GM18499 (cell line): ENCODE results near the gene SENP2.
A peak's percentile ranks its signal among the peaks of the same experiment; 100 is the strongest.
"Not testable (repeated sequence)": the region's sequence is repeated elsewhere in the genome, so short reads cannot be mapped to it uniquely, and the experiment has no call there.

Source experiments
- ATAC-seq: cut with Tn5 transposase; IDR thresholded peaks from one replicate; pipeline ENCODE4 v1.9.1; 2021; ENCODE audit warnings: moderate number of reproducible peaks; ENCODE audit not compliant: insufficient read depth, unreplicated experiment

SENP2 gene

DNA sequence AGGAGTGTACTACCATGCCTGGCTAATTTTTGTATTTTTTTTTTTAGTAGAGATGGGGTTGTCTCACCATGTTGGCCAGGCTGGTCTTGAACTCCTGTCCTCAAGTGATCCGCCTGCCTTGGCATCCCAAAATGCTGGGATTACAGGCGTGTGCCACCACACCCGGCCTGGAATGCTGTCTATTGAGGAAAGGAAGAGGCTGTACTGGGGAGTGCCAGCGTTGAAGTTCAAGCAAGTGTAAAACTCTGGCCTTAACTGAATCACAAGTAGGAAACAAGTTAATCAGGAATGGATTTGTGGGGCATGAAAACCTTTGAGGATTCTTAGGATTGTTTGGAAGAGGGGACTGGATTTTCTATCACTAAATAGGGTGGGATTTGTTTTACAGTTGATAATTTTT lies 1.4 kb upstream of the SENP2 start:
- ATAC-seq = no peak

DNA sequence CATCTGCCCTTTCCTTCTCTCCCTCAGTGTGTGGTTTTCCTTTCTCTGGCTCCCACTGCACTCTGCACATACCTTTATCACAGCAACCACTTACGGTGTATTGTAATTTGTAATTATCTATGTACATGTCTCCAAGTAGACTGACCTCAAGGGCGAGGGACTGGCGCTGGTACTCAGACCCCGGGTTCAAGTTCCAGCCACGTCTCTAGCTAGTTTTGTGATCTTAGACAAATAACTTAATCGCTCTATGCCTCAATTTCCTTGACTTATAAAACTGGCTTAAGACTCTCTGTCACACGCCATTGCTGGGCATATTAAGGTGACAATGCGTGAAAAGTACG lies 607 bp upstream of the SENP2 start:
- no peak for ATAC-seq

GRCh38 chr3:185586686-185587039 lies 568 bp downstream of the SENP2 start:
- ATAC-seq = no peak

DNA sequence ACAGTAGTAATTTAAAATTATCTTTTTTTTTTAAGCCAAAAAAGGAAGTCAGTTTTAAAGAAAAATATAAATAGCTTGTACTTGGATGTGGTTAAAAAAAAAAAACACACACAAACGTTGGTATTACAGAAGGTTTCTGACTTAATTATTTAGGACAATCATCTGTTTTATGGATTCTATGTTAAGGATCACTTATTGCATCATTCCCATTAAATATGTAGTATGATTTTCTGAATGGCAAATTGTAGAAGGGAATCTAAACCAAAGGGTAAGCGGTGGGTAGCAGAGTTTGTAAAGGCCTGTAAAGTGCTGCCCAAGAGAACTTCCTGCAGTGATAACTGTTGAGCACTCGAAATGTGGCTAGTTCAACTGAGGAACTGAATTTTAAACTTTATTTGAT lies 8.0 kb downstream of the SENP2 start:
- no peak for ATAC-seq

DNA sequence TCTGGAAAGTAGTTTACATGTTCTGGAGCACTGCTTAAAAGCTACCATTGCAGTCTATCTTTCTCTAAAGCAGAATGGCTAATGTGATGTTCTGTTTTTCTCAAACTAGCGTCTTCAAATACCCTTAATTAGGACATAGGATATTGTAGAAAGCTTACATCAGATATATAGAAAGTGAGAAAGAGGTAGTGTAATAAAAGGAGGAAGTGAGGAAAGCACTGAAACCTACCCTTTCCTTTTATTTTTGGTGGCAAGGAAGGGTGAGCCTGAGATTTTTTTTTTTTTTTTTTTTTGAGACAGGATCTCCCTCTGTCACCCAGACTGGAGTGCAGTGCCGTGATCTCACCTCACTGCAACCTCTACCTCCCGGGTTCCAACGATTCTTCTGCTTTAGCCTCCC lies 9.4 kb downstream of the SENP2 start:
- ATAC-seq = peak; percentile 68

DNA sequence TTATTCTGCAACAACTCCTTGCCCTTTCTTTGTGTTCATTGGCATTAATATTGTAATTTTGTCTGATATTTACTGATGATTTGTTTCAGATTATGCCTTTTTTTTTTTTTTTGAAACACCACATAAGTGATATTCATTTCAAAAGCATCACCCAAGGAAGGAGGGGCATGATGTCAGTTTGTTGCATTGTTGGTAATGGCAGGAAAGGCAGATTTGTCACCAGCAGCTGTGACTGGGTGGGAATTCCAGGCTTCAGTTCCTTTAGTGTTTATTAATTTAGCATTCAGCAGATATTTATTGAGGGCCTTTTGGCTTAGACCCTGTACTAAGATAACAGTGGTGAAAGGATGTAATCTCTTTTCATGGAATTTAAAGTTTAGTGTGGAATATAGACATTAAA lies 19.5 kb downstream of the SENP2 start:
- ATAC-seq = no peak

- ATAC-seq = no peak
These were observed 20.1 kb downstream of the SENP2 start for GRCh38 chr3:185606196-185606595.

- ATAC-seq = no peak
These were observed 26.9 kb downstream of the SENP2 start for GRCh38 chr3:185613016-185613415.

DNA sequence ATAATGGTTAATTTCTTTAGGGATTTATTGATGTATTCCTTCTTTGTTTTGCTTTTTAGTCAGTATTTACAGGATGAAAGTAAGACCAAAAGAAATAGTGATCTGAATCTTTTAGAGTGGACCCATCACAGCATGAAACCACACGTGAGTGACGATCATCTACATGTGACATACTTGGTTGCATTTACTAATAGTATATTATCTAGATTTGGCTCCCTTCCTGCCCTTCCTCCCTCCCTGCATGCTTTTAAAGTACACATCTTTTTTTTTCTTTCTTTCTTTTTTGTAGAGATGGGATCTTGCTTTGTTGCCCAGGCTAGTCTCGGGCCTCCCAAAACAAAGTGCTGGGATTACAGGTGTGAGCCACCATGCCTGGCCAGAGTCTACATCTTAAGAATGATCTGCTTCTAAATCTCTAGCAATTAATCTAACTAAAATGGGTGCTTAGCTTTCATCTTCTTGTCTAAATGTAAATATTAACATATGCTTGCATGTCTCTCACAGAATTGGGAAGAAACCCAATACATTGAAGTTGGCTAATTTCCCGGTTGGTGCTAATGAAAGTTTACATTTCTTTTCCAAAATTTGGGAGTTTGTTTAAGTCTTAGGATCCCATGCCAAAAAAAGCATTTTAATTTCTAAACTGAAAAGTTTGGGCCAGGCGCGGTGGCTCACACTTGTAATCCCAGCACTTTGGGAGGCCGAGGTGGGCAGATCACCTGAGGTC lies 38.0 kb downstream of the SENP2 start:
- ATAC-seq = no peak

DNA sequence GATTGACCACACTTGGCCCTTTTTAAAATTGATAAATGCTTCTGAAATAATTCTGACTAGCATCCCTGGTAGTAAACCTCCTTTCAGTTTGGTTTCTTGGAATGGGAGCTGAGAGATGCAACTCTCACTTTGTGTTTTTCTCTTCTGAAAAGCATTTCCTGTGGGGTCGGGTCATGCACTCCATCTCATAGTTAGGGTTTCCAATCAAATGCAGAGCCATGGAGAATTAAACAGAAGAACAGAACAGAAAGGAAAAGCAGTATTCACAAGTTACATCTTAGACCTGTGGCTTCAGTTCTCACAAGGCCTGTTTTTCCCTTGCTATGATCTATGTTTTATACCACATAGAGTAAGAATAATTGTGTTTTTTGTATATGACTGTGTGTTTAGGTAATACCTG lies 39.7 kb downstream of the SENP2 start:
- ATAC-seq = no peak

GRCh38 chr3:185629554-185630181 lies 43.6 kb downstream of the SENP2 start:
- ATAC-seq = no peak

GRCh38 chr3:185630182-185630622 lies 44.1 kb downstream of the SENP2 start:
- ATAC-seq = no peak

DNA sequence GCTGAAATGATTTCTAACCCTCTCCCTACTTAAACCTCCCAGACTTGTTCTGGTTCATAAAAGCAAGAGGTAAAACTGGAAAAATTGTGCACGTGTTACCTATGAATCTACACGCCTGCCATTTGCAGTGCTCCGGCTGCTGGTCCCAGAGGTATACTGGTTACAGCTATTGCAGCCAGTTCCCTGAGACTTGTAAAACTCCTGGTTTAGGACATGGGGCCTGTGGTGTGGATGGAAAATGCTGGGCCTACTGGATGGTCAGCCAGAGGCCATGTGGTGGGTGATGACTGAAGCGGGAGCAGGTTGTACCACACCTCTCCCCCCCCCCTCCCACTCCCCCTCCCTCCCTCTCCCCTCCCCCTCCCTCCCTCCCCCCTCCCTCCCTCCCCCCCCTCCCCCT lies 45.0 kb downstream of the SENP2 start:
- ATAC-seq = no peak

GRCh38 chr3:185631508-185632206 lies 45.6 kb downstream of the SENP2 start:
- ATAC-seq = no peak

GRCh38 chr3:185632996-185633395 lies 46.9 kb downstream of the SENP2 start:
- no peak for ATAC-seq

DNA sequence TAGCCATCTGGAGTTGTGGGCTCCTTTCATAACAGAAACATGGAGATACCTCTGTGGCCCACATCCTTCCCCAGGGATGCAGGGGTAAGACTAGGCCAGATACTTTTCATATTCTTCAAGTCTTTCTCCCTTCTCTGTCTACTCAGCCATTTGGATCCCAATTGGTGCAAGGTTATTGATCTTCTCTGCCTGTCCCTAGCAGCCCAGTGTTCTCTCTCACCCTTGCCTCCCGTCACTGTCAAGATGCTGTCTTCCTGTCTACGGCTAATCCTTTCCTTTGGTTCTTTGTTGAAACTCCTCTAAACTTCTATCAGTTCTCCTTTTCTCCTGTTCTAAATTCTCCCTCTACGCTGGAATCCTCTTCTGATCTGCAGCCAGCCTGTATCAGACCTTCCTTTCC lies 51.3 kb downstream of the SENP2 start:
- ATAC-seq = no peak

DNA sequence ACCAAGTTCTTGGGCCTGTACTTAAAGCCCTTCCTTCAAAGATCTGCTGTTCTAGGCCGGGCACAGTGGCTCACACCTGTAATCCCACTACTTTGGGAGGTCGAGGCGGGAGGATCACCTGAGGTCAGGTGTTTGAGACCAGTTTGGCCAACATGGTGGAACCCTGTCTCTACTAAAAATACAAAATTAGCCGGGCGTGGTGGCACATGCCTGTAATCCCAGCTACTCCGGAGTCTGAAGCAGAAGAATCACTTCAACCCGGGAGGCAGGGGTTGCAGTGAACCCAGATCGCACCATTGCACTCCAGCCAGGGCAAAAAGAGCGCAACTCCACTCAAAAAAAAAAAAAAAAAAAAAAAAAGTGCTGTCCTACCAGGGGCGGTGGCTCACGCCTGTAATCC lies 52.6 kb downstream of the SENP2 start:
- ATAC-seq = not testable (repeated sequence)

GRCh38 chr3:185639632-185640206 lies 53.6 kb downstream of the SENP2 start:
- no peak for ATAC-seq

- no peak for ATAC-seq
These were observed 54.2 kb downstream of the SENP2 start for GRCh38 chr3:185640308-185640707.

GRCh38 chr3:185645191-185645590 lies 59.1 kb downstream of the SENP2 start:
- ATAC-seq = not testable (repeated sequence)

DNA sequence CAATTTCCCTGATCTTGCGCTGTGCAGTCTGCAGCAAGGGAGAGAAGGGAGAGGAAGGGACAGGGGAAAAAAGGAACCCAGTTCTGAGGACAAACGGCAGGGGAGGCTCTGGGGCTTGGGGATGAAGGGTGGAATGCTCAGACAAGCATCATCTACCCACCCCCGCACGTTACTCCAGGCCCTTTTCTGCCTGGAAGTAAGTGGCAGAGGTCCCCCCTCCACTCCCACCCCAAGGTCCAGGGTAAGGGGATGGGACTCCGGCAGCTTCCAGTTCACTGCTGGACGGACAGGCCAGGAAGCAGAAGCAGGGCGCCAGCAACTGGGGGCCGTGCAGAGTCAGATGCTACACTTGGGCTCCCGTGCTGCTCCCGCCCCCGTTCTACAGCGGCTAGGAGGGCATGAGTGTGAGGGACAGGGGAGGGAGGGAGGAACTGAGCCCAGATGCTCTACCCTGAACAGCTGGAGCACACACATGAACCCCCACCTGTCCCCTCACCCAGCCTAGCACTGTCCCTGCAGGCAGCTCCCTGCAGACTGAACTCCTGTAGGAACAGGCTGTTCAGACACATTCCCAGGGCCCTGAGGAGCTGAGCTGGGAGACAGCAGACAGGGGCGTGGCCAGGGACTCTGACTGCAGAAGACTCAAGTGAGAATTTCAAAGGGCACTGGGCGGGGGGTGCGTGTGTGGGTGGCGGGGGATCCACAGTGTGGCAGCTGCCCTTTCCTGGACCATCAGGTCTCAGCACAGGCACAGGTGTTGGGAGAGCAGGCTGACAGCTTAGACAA lies 59.7 kb downstream of the SENP2 start:
- ATAC-seq = no peak
